ENCODE measurements around the gene RANBP10. TPM values are rescaled to one million over a fixed set of nuclear protein-coding genes. Genes with fewer than 3 reads are reported as not detected.

The RANBP10 gene
- total RNA-seq, 1 experiment from 2014 or later = 25.5 TPM

DNA sequence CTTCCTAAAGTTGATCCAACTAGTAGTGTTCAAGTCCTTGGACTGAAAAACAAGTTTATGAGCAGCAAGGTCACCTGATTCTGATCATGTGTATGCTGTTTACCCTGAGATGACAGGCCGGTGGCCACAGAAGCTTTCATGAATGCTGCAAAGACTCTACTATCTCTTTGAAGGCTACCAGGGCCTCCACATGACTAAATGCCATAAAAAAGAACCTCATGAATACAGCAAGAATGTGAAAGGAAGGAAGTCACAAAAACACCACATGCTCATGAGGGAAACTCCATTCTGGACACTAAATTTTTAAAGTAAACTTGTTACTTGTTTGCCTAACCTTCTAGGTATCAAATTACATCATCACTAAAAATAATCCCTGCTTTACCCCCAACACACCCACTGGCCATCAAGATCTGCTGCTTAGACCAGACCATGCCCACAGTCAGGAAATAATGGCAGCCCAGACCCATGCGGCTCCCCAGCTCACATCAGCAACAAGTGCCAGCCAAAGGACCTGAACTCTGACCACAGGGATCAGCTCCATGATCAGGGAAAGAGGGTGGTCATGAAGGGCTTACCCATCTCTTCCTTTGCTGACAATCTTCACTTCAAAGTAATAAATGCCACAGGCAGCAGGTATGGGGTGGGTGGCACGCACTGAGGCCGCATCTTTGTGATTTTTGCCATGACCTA lies 1.4 kb downstream of the RANBP10 start:
- peaks cover 67% of the 10 kb centered on the region for H3K36me3 Mint-ChIP-seq (ENCODE audit: insufficient read depth, unreplicated experiment)
- no peaks in the 10 kb centered on the region for H3K9me3 Mint-ChIP-seq (ENCODE audit: low read depth, unreplicated experiment)
- no peak for DNase-seq
- TF ChIP-seq, protein P1, sequence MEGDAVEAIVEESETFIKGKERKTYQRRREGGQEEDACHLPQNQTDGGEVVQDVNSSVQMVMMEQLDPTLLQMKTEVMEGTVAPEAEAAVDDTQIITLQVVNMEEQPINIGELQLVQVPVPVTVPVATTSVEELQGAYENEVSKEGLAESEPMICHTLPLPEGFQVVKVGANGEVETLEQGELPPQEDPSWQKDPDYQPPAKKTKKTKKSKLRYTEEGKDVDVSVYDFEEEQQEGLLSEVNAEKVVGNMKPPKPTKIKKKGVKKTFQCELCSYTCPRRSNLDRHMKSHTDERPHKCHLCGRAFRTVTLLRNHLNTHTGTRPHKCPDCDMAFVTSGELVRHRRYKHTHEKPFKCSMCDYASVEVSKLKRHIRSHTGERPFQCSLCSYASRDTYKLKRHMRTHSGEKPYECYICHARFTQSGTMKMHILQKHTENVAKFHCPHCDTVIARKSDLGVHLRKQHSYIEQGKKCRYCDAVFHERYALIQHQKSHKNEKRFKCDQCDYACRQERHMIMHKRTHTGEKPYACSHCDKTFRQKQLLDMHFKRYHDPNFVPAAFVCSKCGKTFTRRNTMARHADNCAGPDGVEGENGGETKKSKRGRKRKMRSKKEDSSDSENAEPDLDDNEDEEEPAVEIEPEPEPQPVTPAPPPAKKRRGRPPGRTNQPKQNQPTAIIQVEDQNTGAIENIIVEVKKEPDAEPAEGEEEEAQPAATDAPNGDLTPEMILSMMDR (IDR thresholded peaks at IDR 0.05; ENCODE audit: unreplicated experiment) = no peak
- intact Hi-C loops (cut with micrococcal nuclease; ENCODE audit: unreplicated experiment) = loop anchor here (5.0 kb wide), 1 partner anchor 277 kb away; no protein-coding TSS in a partner anchor
- peak overlapping the region; percentile 76 for H3K27ac Mint-ChIP-seq (ENCODE audit: unreplicated experiment)
- CTCF ChIA-PET = no interaction called here
- H3K4me1 Mint-ChIP-seq (ENCODE audit: low read depth, unreplicated experiment) = peaks cover 11% of the 10 kb centered on the region
- H3K27me3 Mint-ChIP-seq (ENCODE audit: unreplicated experiment) = no peaks in the 10 kb centered on the region
- H3K4me3 Mint-ChIP-seq (ENCODE audit: low read depth, unreplicated experiment) = peak overlapping the region; percentile 96
- TSS peak; percentile 39 for BruUV-seq (replicated peaks)

DNA sequence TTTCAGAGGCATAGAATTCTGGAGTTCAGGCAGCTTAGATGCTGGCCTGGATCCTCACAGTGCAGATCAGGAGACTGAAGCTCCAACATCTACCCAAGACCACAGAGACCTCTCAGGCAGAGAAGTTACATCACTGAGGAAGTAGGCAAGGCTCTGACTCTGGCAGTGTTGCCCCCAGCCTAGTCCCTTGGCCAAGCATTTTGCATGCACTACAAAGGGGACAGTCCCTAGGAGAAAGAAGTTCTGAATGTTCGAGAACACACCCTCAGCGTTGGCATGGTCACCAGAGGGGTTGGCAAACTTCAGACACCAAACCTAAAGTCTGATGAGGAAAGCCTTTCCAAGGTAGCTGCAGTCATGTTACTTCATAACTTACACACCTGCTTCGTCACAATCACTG lies 2.5 kb downstream of the RANBP10 start:
- H3K36me3 Mint-ChIP-seq (ENCODE audit: insufficient read depth, unreplicated experiment) = peaks cover 67% of the 10 kb centered on the region
- CTCF ChIA-PET = no interaction called here
- no peak for DNase-seq
- TF ChIP-seq, protein P1 (IDR thresholded peaks at IDR 0.05; ENCODE audit: unreplicated experiment) = no peak
- H3K27ac Mint-ChIP-seq (ENCODE audit: unreplicated experiment) = no peak overlapping the region
- H3K4me1 Mint-ChIP-seq (ENCODE audit: low read depth, unreplicated experiment) = peaks cover 11% of the 10 kb centered on the region
- no peaks in the 10 kb centered on the region for H3K9me3 Mint-ChIP-seq (ENCODE audit: low read depth, unreplicated experiment)
- no TSS peak for BruUV-seq (replicated peaks)
- intact Hi-C loops (cut with micrococcal nuclease; ENCODE audit: unreplicated experiment) = no loop called here
- no peak overlapping the region for H3K4me3 Mint-ChIP-seq (ENCODE audit: low read depth, unreplicated experiment)
- H3K27me3 Mint-ChIP-seq (ENCODE audit: unreplicated experiment) = no peaks in the 10 kb centered on the region

DNA sequence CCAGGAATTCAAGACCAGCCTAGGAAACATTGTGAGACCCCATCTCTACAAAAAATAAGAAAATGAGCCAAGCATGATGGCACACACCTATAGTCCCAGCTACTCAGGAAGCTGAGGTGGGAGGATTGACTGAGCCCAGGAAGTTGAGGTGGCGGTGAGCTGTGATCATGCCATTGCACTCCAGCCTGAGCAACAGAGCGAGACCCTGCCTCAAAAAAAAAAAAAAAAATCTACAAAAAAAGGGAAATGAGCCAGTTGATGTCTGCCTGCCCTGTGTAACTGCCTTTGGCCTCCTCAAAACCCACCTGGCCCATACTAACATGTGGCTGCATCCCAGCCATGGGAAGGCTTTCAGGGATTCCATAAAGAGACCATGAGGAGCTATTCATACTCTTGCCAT lies 4.5 kb downstream of the RANBP10 start:
- no peak for DNase-seq
- intact Hi-C loops (cut with micrococcal nuclease; ENCODE audit: unreplicated experiment) = no loop called here
- Mint-ChIP-seq H3K27me3 (ENCODE audit: unreplicated experiment) (no peaks in the 10 kb centered on the region), H3K4me3 (ENCODE audit: low read depth, unreplicated experiment) (no peak overlapping the region), H3K36me3 (ENCODE audit: insufficient read depth, unreplicated experiment) (peaks cover 59% of the 10 kb centered on the region), H3K4me1 (ENCODE audit: low read depth, unreplicated experiment) (peaks cover 11% of the 10 kb centered on the region), H3K27ac (ENCODE audit: unreplicated experiment) (no peak overlapping the region), H3K9me3 (ENCODE audit: low read depth, unreplicated experiment) (no peaks in the 10 kb centered on the region)
- CTCF ChIA-PET = no interaction called here
- TF ChIP-seq, protein P1 (IDR thresholded peaks at IDR 0.05; ENCODE audit: unreplicated experiment) = no peak
- BruUV-seq (replicated peaks) = no TSS peak

DNA sequence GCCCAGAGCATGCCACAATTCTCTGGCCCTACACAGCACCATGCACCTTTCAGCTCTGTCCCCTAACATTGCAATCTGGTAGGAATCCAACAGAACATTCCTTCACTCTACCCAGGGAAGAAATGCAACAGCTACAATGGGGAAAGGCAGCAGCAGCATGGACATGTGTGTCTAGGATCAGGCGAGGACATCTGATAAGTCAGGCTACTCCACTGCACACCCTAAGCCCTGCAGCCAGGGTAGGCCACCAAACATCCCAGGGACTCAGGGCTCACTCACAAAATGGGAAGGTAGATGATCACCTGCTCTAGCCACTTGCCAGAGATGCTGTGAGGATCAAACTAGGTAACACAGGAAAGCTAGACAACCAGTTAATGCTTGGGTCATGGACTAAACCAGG lies 5.1 kb downstream of the RANBP10 start:
- peaks cover 11% of the 10 kb centered on the region for H3K4me1 Mint-ChIP-seq (ENCODE audit: low read depth, unreplicated experiment)
- H3K27ac Mint-ChIP-seq (ENCODE audit: unreplicated experiment) = no peak overlapping the region
- intact Hi-C loops (cut with micrococcal nuclease; ENCODE audit: unreplicated experiment) = no loop called here
- H3K9me3 Mint-ChIP-seq (ENCODE audit: low read depth, unreplicated experiment) = no peaks in the 10 kb centered on the region
- no peak overlapping the region for H3K4me3 Mint-ChIP-seq (ENCODE audit: low read depth, unreplicated experiment)
- peaks cover 52% of the 10 kb centered on the region for H3K36me3 Mint-ChIP-seq (ENCODE audit: insufficient read depth, unreplicated experiment)
- no TSS peak for BruUV-seq (replicated peaks)
- no peak for DNase-seq
- no peaks in the 10 kb centered on the region for H3K27me3 Mint-ChIP-seq (ENCODE audit: unreplicated experiment)
- CTCF ChIA-PET = no interaction called here
- TF ChIP-seq, protein P1 (IDR thresholded peaks at IDR 0.05; ENCODE audit: unreplicated experiment) = no peak

All from Calu3 (cell line).